HepG2 (cell line): Measurements from ENCODE around the gene KIF26B. TPM values are rescaled to one million over a fixed set of nuclear protein-coding genes. Genes with fewer than 3 reads are reported as not detected.

Experiments
- ATAC-seq: fragments of 200-7000 bp; cut with Tn5 transposase; 3 replicates; pipeline ENCODE4 v1.9.1; 2020; ENCODE audit warnings: mild to moderate bottlenecking, moderate library complexity
- BruUV-seq: library from RNA; stranded (reverse); fragments of 400-500 nt; replicated peaks from 2 replicates; lab custom pipeline; 2021; lab: Mats Ljungman, UMichigan
- CTCF ChIA-PET: fragments of 300-600 bp; formaldehyde crosslinking; extraction: SDS; loops from one replicate; lab custom pipeline; 2021; ENCODE audit warnings: low total read pairs, inconsistent platforms, low intra/inter-chr PET ratio; lab: Yijun Ruan, JAX
- POLR2A ChIA-PET: fragments of 350-600 bp; sonication (Branson Sonifier 250); formaldehyde crosslinking; loops from one replicate; lab custom pipeline; 2020; ENCODE audit warnings: antibody characterized with exemption, inconsistent platforms; lab: Yijun Ruan, JAX
- DNase-seq: peaks from one replicate; pipeline ENCODE4 v3.0.0-alpha.2; 2015; ENCODE audit warnings: low spot score
- FAIRE-seq: peaks from 3 replicates; lab custom pipeline; 2011; peaks lifted over from hg19 to GRCh38; lab: Jason Lieb, UNC
- H2AFZ ChIP-seq: one replicate; pipeline ENCODE4 v1.6.1; 2011; ENCODE audit warnings: low read length, inconsistent platforms
- H3K27ac ChIP-seq: fragments of 300-600 bp; 3 replicates; pipeline ENCODE4 v1.8.0; 2011; ENCODE audit warnings: mixed run types, mild to moderate bottlenecking, mixed read lengths, low read length, inconsistent platforms; ENCODE audit not compliant: insufficient read depth; ENCODE audit errors: extremely low read length
- H3K27me3 ChIP-seq, 2 experiments: fragments of 200-600 bp in 1 of 2; 2 replicates in 1 of 2; 3 replicates in 1 of 2; pipeline versions ENCODE4 v1.6.0 to v1.8.0; 2011; ENCODE audit warnings: low read length in 2 of 2, mild to moderate bottlenecking in 2 of 2, moderate library complexity in 2 of 2, inconsistent platforms in 1 of 2; ENCODE audit not compliant: insufficient read depth in 2 of 2, control insufficient read depth in 1 of 2
- H3K36me3 ChIP-seq, 2 experiments: fragments of 200-600 bp in 1 of 2; replicated peaks in 1 of 2; 2 replicates in 1 of 2; 3 replicates in 1 of 2; pipeline versions ENCODE4 v1.5.1 to v1.8.0; 2011; ENCODE audit warnings: low read length in 2 of 2, inconsistent platforms in 1 of 2; ENCODE audit not compliant: insufficient read depth in 2 of 2, control insufficient read depth in 1 of 2
- H3K4me1 ChIP-seq: 2 replicates; pipeline ENCODE4 v1.5.1; 2012; ENCODE audit warnings: low read length, inconsistent platforms; ENCODE audit not compliant: insufficient read depth
- H3K4me2 ChIP-seq: 2 replicates; pipeline ENCODE4 v1.6.0; 2011; ENCODE audit warnings: low read depth, low read length, inconsistent platforms
- H3K4me3 ChIP-seq, 3 experiments: fragments of 200-600 bp in 1 of 3; sonication (generic), shearing (Covaris generic) in 1 of 3; replicated peaks in 1 of 3; 2 replicates each; pipeline ENCODE4 v1.5.1; 2011 to 2016; ENCODE audit warnings: low read length in 3 of 3, inconsistent platforms in 2 of 3, low read depth in 2 of 3, mild to moderate bottlenecking in 2 of 3, control low read depth in 1 of 3, mixed read lengths in 1 of 3; ENCODE audit not compliant: insufficient read depth in 1 of 3
- H3K79me2 ChIP-seq: one replicate; pipeline ENCODE4 v1.6.1; 2011; ENCODE audit warnings: low read length, inconsistent platforms; ENCODE audit not compliant: insufficient read depth
- H3K9ac ChIP-seq: 2 replicates; pipeline ENCODE4 v1.6.0; 2011; ENCODE audit warnings: mild to moderate bottlenecking, low read depth, low read length, inconsistent platforms; ENCODE audit not compliant: insufficient read depth
- H3K9me3 ChIP-seq: 2 replicates; pipeline ENCODE4 v1.5.1; 2012; ENCODE audit warnings: mild to moderate bottlenecking, low read length
- H4K20me1 ChIP-seq: 2 replicates; pipeline ENCODE4 v1.6.0; 2011; ENCODE audit warnings: inconsistent platforms, mild to moderate bottlenecking, low read length, moderate library complexity; ENCODE audit not compliant: insufficient read depth
- CAMTA2 ChIP-seq: sonication (generic); formaldehyde crosslinking; IDR thresholded peaks from 2 replicates; pipeline ENCODE4 v1.4.0; 2020; ENCODE audit warnings: mild to moderate bottlenecking, missing genetic modification reagents, borderline replicate concordance
- ELK4 ChIP-seq: sonication (generic); formaldehyde crosslinking; IDR thresholded peaks from 2 replicates; pipeline ENCODE4 v1.9.0; 2021; ENCODE audit warnings: missing genetic modification reagents, borderline replicate concordance
- JUNB ChIP-seq: sonication (generic); formaldehyde crosslinking; IDR thresholded peaks from 2 replicates; pipeline ENCODE4 v1.8.0; 2022; ENCODE audit warnings: missing genetic modification reagents, mild to moderate bottlenecking, borderline replicate concordance
- KAT2B ChIP-seq: fragments of 150-350 bp; IDR thresholded peaks from 2 replicates; pipeline ENCODE4 v1.6.1; 2014; ENCODE audit warnings: low read depth, low read length, borderline replicate concordance
- KDM2A ChIP-seq: sonication (generic); formaldehyde crosslinking; IDR thresholded peaks from 2 replicates; pipeline ENCODE4 v1.4.0; 2020; ENCODE audit warnings: low read depth, missing genetic modification reagents, borderline replicate concordance
- NFYB ChIP-seq: sonication (generic); formaldehyde crosslinking; IDR thresholded peaks from 2 replicates; pipeline ENCODE4 v1.4.0; 2020; ENCODE audit warnings: missing genetic modification reagents
- PPARG ChIP-seq: conservative IDR thresholded peaks from 2 replicates; pipeline ENCODE4 v1.6.1; 2016; ENCODE audit warnings: missing biosample characterization, missing genetic modification reagents
- REXO4 ChIP-seq: sonication (generic); formaldehyde crosslinking; IDR thresholded peaks from 2 replicates; pipeline ENCODE4 v1.8.0; 2022; ENCODE audit warnings: missing genetic modification reagents, mild to moderate bottlenecking, borderline replicate concordance
- SYNCRIP ChIP-seq: fragments of 200-400 bp; formaldehyde crosslinking; IDR thresholded peaks from 2 replicates; pipeline ENCODE4 v1.6.1; 2018; ENCODE audit warnings: mild to moderate bottlenecking, low read depth, low read length; ENCODE audit not compliant: insufficient read depth
- TGIF2 ChIP-seq: IDR thresholded peaks from 2 replicates; pipeline ENCODE4 v1.6.1; 2016; ENCODE audit warnings: control low read depth, missing compliant biosample characterization
- ZBTB7B ChIP-seq: sonication (generic); formaldehyde crosslinking; IDR thresholded peaks from 2 replicates; pipeline ENCODE4 v1.4.0; 2020; ENCODE audit warnings: missing genetic modification reagents
- ZKSCAN5 ChIP-seq: sonication (generic); formaldehyde crosslinking; IDR thresholded peaks from 2 replicates; pipeline ENCODE4 v1.5.1; 2020; ENCODE audit warnings: mild to moderate bottlenecking, missing genetic modification reagents
- ZNF329 ChIP-seq: sonication (generic); formaldehyde crosslinking; IDR thresholded peaks from 2 replicates; pipeline ENCODE4 v1.9.0; 2021; ENCODE audit warnings: low read depth, mild to moderate bottlenecking, missing genetic modification reagents
- ZNF331 ChIP-seq: sonication (generic); formaldehyde crosslinking; IDR thresholded peaks from 2 replicates; pipeline ENCODE4 v1.4.0; 2020; ENCODE audit warnings: missing genetic modification reagents
- ZNF446 ChIP-seq: sonication (generic); formaldehyde crosslinking; IDR thresholded peaks from 2 replicates; pipeline ENCODE4 v1.5.0; 2020; ENCODE audit warnings: mild to moderate bottlenecking, missing genetic modification reagents
- ZNF644 ChIP-seq: IDR thresholded peaks from 2 replicates; pipeline ENCODE4 v1.6.1; 2016; ENCODE audit warnings: low read depth
- ZSCAN9 ChIP-seq: IDR thresholded peaks from 2 replicates; pipeline ENCODE4 v1.6.1; 2016; ENCODE audit warnings: borderline replicate concordance
- WGBS: methylation state at CpG from one replicate; pipeline ENCODE4 v1.1.6; 2017; ENCODE audit warnings: low lambda C conversion rate; 5-methylcytosine and 5-hydroxymethylcytosine counted together
- in situ Hi-C: cut with HindIII; loops from 2 replicates; pipeline ENCODE4 v1.10.0; 2017; ENCODE audit warnings: low pct_unique_long_range_greater_than_20kb; ENCODE audit not compliant: extremely low pct_ligation_motif_present
- intact Hi-C: fragments of 100-400 bp; cut with micrococcal nuclease; formaldehyde crosslinking; loops from one replicate; pipeline ENCODE4 v1.10.0; 2022; ENCODE audit not compliant: unreplicated experiment
- polyA plus RNA-seq, 8 experiments: library from polyadenylated mRNA; depleted of rRNA in 3 of 8; stranded (reverse) in 7 of 8; unstranded in 1 of 8; fragments of >200 nt; fragmentation: Illumina TruSeq in 4 of 8; extraction: Trizol in 4 of 8; gene quantifications; 2 replicates each; pipeline versions ENCODE4 v1.2.1 to v1.2.3, GENCODE V29; 2011 to 2016; ENCODE audit warnings: low read depth in 4 of 8, missing spikeins in 1 of 8, mixed read lengths in 1 of 8; ENCODE audit not compliant: insufficient read depth in 1 of 8
- total RNA-seq, 5 experiments: library from RNA; depleted of rRNA; stranded (reverse); fragments of >200 nt; fragmentation: Illumina TruSeq; extraction: Trizol; gene quantifications; 2 replicates each; pipeline ENCODE4 v1.2.3, GENCODE V29; 2016; ENCODE audit warnings: low read depth in 1 of 5
- TF ChIP-seq, protein P1 (sequence below): sonication (generic); formaldehyde crosslinking; IDR thresholded peaks from 2 replicates; pipeline ENCODE4 v1.8.1; 2023; ENCODE audit warnings: mild to moderate bottlenecking, missing genetic modification reagents
- TF ChIP-seq, protein P2 (sequence below): sonication (generic); formaldehyde crosslinking; IDR thresholded peaks from 2 replicates; pipeline ENCODE4 v1.5.0; 2020; ENCODE audit warnings: mild to moderate bottlenecking, missing genetic modification reagents
- TF ChIP-seq, protein P3 (sequence below): sonication (generic); formaldehyde crosslinking; IDR thresholded peaks from 2 replicates; pipeline ENCODE4 v1.8.1; 2023; ENCODE audit warnings: mild to moderate bottlenecking, moderate library complexity, missing genetic modification reagents

The KIF26B gene
- total and polyA plus RNA-seq, 2 of the 13 experiments (the other 11 are each of a cell fraction or from before 2014, with no cell fraction given) = 0.08 to 0.09 TPM

DNA sequence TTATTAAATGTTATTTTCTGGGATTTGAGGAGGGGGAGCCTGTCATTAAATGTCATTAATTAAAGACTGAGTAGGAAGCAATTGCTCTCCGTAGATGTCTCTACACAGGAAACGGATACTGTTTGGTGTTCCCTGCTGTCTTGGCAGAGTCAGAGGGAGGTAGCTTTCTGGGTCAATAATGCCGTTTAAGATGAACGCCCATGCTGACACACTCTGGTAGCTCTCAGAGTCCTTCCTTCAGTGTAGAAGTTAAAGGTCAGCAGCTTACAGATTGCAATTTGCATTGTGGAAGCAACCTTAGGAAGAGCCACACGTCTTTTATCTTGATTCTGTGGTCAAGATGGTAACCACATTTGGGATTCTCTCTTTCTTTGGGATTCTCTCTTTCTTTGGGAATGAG lies 257.5 kb downstream of the KIF26B start (continued):
- no peak for TF ChIP-seq ELK4 (CRISPR knock-in tag)
- no peak for TF ChIP-seq KAT2B
- TF ChIP-seq JUNB (CRISPR knock-in tag) = no peak
- TF ChIP-seq ZKSCAN5 (CRISPR knock-in tag) = no peak

- FAIRE-seq = no peak
- POLR2A ChIA-PET = no interaction called here
- peaks cover 13% of the 10 kb centered on the region for H3K4me1 ChIP-seq
- H3K4me3 ChIP-seq = no peak overlapping the region
- in situ Hi-C loops (no loop called here), intact Hi-C loops (no loop called here)
- 64% methylated on average over 2 of the region's 2 CpGs for WGBS
- CTCF ChIA-PET = no interaction called here
- H3K79me2 ChIP-seq = no peaks in the 10 kb centered on the region
- H3K27me3 ChIP-seq = peaks cover 0 to 2% of the 10 kb centered on the region in 2 experiments; a peak in 2 of 5 replicates
- no peaks in the 10 kb centered on the region for H3K9me3 ChIP-seq
- no peak overlapping the region for H2AFZ ChIP-seq
- ATAC-seq = no peak
- H3K4me2 ChIP-seq = no peak overlapping the region
- H3K36me3 ChIP-seq = no peaks in the 10 kb centered on the region
- no peak overlapping the region for H3K27ac ChIP-seq
- H3K9ac ChIP-seq = no peak overlapping the region
- BruUV-seq = no TSS peak
- no peaks in the 10 kb centered on the region for H4K20me1 ChIP-seq
- no peak for DNase-seq
- TF ChIP-seq SYNCRIP = no peak
- TF ChIP-seq, protein P1, sequence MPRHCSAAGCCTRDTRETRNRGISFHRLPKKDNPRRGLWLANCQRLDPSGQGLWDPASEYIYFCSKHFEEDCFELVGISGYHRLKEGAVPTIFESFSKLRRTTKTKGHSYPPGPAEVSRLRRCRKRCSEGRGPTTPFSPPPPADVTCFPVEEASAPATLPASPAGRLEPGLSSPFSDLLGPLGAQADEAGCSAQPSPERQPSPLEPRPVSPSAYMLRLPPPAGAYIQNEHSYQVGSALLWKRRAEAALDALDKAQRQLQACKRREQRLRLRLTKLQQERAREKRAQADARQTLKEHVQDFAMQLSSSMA (CRISPR knock-in tag) = no peak
- TF ChIP-seq ZBTB7B (CRISPR knock-in tag) = no peak
- no peak for TF ChIP-seq ZNF329 (CRISPR knock-in tag)
- no peak for TF ChIP-seq CAMTA2 (CRISPR knock-in tag)
- TF ChIP-seq ZNF331 (CRISPR knock-in tag) = no peak
- no peak for TF ChIP-seq KDM2A (CRISPR knock-in tag)
- TF ChIP-seq, protein P2, sequence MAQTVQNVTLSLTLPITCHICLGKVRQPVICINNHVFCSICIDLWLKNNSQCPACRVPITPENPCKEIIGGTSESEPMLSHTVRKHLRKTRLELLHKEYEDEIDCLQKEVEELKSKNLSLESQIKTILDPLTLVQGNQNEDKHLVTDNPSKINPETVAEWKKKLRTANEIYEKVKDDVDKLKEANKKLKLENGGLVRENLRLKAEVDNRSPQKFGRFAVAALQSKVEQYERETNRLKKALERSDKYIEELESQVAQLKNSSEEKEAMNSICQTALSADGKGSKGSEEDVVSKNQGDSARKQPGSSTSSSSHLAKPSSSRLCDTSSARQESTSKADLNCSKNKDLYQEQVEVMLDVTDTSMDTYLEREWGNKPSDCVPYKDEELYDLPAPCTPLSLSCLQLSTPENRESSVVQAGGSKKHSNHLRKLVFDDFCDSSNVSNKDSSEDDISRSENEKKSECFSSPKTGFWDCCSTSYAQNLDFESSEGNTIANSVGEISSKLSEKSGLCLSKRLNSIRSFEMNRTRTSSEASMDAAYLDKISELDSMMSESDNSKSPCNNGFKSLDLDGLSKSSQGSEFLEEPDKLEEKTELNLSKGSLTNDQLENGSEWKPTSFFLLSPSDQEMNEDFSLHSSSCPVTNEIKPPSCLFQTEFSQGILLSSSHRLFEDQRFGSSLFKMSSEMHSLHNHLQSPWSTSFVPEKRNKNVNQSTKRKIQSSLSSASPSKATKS (CRISPR knock-in tag) = no peak
- TF ChIP-seq ZSCAN9 = no peak
- TF ChIP-seq PPARG (CRISPR knock-in tag) = no peak
- TF ChIP-seq, protein P3, sequence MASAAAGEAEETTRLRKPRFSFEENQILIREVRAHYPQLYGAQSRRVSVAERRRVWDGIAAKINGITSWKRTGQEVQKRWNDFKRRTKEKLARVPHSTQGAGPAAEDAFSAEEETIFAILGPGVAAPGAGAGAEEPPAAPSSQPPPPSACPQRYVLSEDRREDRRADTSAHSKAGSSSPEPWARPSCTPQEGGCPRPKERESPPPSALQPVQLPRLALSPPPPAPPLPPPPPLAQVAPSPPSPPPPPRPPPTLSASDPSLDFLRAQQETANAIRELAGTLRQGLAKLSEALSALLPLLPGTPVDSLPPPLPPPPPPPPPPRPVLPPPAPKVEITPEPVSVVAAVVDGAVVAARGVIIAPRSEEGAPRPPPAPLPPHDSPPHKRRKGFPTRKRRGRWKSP (CRISPR knock-in tag) = no peak
- no peak for TF ChIP-seq ZNF644
- no peak for TF ChIP-seq ZNF446 (CRISPR knock-in tag)
- TF ChIP-seq TGIF2 = no peak
- no peak for TF ChIP-seq NFYB (CRISPR knock-in tag)
- no peak for TF ChIP-seq REXO4 (CRISPR knock-in tag)
Measured at GRCh38 chr1:245416781-245417180, 262.0 kb downstream of the KIF26B start.
